Stimulated activated CD8-positive, alpha-beta memory T cell treated with anti-CD3 and anti-CD28 coated beads, Interleukin-2, amount 100 ng/mL, for 48 hours (primary cell): Measurements from ENCODE around the gene MSH3.
"Not testable (repeated sequence)": the region's sequence is repeated elsewhere in the genome, so short reads cannot be mapped to it uniquely, and the experiment has no call there.

Source experiments
- DNase-seq, 2 donors: peaks; one replicate each; pipeline ENCODE4 v3.0.0-alpha.2; 2020; ENCODE audit warnings: low read depth in 2 of 2

MSH3 gene

DNA sequence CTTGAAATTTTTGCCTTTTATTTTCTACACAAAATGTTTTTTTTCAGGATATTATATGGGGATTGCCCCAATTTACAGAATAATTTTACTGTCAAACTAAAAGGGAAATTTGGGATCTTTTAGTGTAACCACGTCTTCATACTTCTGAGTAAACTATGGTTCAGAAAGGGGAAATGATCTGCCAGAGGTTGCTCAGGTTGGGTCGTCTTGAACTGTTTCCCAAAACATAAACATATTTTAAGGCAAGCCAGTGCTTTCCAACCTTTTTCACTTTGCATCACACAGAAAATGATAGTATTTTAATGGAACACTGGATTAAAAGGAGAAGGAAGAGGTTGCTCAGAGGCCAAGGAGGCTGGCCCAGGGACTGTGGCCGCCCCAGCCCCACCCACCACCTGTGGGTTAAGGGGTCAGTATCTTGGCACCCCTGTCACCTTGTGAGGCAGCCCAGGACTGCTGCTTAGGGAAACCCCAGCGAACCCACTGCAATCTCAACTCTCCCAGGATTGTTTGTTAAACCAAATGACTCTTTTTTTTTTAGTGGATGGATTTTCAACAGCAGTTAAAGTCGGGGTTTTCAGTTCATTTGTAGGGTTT, 143.1 kb downstream of the MSH3 start:
- DNase-seq: no peak

DNA sequence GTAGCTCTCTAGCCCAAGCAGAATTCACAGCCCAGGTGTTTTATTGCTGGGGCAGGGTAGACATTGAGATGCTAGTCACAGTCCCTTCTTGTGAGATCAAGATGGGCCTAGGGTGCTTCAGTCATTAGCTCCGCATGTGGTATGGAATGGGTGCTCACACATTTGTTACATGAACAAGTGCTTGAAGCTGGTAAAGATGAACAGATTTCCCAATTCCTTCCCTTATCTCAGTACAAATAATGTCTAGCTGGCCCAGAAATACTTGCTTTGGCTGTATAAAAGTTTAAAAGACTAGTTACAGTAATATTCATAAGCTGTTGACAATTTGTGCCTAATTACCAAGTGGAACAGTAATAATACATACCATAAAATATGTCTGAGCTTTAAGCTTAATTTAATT, 143.7 kb downstream of the MSH3 start:
- no peak for DNase-seq

DNA sequence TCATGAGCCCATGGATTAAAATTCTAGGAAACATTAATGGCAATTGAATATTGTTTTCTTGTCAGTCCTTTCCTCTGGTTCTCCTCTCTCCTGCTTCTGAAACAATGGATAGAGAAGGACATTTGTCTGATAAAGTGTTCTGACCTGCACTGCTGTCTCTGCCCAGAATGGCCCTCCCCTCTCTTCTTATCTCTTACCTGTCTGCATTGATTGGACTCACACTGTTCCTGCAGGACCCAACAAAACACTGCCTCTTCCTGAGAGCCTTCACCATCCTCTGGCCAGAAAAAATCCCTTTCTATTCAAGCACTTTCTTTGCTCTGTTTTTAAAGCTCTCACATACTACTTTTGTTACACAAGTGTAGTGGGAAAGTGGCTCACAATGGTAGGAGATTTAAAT, 144.2 kb downstream of the MSH3 start:
- DNase-seq: no peak

DNA sequence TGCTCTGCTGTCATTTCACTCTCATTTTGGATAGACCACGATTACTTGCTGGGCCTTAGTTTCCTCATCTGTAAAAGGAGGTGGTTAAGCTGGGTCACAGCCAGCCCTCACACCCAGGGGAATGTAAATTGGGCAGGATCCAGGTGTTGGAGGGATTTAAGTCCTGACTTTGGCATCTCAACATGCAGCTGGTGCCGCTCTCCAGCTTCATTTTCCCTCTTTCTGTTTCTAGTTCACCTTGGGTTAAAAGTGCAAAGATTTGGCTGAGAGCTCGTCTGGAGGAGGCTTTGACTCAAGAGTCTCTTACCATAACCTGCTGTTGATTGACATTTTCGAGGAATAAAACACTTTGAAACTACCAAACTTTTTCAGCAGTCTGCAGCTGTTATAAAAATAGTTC, 144.6 kb downstream of the MSH3 start:
- DNase-seq: no peak

DNA sequence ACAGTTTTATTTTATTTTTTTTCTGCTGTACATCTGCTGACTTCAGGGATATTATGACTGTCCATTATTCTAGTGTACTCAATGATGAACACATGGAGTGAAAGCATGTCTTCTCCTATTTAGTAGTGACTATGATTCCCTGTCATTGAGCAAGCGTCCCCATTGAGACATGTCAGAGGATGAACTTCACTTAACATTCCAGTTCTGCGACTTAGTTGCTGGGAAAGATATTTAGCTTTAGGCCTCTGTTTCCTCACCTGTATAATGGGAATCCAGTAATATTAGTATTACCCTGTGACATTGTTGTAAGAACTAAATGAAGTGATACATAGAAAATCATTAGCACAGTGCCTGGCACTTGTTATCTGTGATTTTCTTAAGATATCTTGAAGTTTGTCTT, 145.1 kb downstream of the MSH3 start:
- no peak for DNase-seq

DNA sequence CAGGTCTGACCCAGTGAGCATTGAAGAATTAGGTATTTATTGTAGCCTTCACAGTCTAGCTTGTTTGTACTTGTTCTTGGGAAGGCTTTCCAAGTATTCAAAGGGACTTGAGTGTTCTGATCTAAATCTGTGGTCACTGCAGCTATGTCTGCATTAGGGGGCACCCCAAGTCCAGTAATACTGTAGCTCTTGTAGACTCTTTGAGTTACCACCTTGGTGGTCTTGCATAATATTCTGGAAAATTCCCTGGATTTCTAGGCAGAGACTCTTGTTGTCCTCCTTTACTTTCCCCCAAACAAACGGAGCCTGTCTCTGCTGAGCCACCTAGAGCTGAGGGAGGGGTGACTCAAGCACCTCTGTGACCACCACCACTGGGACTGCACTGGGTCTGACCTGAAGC, 149.9 kb downstream of the MSH3 start:
- DNase-seq: no peak

DNA sequence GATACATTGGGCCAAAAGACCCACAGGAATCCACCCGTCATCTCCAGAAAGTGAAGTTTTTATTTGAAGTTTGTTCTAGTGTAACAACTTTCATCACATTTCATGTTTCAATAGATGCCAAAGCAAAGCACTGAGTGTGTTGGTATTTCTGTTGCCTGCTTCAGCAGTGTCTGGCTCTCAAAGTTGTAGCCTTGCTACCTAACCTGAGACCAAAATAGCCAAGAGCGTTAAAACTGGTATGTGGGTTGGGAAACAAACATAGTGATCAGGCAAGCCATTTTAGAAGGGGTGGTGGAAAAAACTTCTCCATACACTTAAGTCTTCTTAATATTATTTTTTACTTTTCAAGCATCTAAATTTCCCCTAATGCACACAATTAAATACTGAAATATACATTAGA, 150.6 kb downstream of the MSH3 start:
- no peak for DNase-seq

DNA sequence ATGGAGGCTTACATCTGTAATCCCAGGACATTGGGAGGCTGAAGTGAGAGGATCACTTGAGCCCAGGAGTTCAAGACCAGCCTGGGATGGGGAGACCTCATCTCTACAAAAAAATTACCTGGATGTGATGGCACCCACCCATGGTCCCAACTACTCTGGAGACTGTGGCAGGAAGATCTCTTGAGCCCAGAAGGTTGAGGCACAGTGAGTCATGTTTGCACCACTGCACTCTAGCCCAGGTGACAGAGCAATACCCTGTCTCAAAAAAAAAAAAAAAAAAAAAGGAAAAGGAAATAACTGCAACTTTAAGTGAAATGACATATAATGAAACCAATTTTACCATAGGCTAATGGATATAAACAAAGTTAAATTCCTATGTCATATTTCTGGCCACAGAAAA, 152.5 kb downstream of the MSH3 start:
- DNase-seq: no peak

DNA sequence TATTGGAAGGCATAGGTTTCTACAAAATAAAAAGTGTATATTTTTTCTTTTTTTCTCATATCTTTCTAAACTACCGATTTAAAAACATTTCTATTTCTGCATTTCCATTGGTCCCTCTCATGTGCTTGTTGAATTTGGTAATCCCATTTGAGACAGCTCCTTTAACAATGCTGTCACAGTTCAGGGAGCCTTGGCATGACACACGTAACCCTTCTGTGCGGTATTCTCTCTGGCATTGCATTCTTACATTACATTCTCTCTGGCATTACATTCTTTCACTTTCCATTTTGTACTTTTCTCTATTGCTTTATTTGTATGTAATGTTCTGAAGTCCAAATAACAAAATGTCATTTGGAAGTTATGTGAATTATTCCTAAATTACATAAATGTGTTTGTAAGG, 155.0 kb downstream of the MSH3 start:
- no peak for DNase-seq

DNA sequence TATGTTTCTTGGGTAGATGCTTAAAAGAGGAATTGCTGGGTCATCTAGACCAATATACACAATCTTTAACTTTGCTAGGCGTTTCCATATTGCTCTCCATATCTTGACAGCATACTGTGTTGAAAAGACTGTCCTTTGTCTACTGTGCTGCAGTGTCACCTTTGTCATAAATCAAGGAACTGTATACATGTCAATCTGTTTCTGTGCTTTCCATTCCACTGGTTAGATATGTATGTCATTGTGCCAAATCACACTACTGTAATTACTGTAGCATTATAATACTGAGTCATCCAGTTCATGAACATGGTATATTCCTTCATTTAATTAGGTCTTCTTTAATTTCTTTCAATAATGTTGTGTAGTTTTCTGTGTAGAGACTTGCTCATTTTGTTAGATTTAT, 156.0 kb downstream of the MSH3 start:
- no peak for DNase-seq

DNA sequence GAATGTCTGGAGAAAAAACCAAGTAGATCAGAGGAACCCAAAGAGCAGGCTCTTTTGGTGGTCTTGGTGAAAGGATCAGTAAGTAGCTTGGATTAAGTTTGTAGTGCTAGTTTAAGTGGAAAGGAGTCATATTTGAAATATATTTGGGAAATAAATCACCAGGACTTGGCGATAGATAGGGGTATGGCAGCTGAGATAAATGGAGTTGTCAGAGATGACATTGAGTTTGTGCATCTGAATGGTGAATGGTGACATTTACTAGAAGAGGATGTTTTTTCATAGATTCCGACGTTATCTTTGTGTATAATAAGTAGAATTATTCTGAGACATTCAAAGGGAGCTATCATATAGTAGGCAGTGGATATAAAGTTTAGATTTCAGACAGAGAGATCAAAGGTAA, 162.1 kb downstream of the MSH3 start:
- no peak for DNase-seq

DNA sequence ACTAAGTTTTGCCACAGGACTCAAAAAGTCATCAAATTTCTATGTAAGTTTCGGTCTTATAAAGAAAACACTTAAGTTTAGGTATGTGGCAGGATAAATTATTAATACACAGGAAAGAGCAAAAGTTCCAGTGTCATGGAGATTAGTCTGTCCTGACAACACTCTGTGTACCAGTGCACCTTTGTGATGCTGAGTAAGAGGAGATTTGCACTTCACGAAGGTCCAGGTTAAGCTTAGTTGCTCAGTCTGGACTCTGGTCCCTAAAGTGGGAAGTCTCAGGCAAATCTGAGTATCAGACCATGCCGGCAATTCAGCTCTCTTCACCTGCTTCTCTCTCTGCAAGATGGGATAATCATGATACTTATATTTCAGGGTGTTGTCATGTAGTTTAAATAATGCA, 166.2 kb downstream of the MSH3 start:
- DNase-seq: no peak

DNA sequence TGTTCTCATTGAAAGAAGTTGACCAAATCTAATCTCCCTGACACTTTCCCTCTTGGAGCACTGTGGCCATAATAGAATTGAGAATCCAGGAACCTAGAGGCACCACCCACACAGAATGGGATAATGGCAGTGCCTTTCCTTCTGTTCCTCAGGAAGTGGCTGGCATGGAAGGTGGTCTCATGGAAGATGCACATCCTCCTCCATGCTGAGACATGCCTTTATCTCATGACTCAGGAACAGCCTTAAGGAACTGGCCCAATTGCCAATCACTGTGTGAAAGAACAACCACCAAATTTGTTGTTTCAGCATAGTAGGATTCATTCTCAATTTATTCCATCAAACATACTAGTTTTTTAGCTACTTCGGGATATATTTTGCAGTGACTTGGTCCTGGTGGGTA, 168.2 kb downstream of the MSH3 start:
- DNase-seq: no peak

DNA sequence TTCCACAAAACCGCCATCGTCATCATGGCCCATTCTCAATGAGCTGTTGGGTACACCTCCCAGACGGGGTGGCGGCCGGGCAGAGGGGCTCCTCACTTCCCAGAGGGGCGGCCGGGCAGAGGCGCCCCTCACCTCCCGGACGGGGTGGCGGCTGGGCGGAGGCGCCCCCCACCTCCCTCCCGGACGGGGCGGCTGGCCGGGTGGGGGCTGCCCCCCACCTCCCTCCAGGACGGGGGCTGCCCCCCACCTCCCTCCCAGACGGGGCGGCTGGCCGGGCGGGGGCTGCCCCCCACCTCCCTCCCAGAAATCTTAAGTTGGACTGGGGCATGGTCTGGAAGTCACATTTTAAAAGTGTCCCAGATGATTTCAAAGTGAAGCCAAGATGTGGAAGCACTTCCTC, 169.7 kb downstream of the MSH3 start:
- not testable (repeated sequence) for DNase-seq

DNA sequence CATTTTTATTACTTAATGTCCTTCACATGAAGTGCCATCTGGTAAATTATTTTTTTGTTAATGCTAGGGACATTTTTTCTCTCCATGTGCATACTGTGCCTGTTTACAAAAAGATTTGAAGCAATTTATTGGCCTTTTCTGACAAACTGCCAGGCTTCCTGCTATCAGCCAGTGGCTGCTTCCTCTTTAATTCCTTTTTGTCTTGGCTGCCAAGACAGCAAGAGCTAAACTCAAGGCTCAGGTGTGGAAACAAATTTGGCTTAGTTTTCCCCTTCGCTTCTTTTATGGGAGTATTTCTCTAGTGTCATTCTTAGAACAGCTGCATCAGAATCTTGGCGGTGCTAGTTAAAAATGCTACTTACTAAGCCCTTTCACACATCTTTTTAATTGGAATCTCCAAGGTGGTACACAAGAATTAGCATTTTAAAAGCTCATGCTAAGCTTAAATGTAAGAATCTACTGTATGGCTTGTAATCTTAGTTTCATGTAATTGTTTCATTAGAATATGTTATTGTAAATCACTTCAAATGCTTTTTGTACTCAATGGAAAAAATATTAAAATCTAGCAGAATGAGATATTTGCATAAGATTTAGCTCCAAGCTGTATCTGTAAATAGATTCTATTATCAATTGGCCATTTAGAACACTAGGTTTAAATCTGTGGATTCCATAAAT, 171.5 kb downstream of the MSH3 start:
- no peak for DNase-seq

DNA sequence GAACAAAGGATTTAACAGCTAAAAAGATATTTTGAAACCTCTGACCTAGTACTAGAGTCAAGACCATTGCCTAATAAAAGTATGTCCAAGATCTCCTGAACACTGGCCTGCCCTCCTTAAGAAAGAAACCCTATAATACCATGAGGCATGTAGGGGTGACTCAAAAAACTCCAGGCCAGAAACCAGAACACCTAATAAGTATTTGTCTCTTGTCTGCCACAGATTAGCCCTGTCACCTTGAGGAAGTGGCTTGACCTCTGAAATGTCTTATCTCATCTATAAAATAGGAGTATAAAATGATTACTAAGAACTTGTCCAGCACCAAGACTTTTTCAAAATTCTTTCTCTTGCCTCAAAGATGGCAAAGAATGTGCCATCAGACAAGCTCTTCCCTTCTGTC, 180.3 kb downstream of the MSH3 start:
- DNase-seq: no peak

DNA sequence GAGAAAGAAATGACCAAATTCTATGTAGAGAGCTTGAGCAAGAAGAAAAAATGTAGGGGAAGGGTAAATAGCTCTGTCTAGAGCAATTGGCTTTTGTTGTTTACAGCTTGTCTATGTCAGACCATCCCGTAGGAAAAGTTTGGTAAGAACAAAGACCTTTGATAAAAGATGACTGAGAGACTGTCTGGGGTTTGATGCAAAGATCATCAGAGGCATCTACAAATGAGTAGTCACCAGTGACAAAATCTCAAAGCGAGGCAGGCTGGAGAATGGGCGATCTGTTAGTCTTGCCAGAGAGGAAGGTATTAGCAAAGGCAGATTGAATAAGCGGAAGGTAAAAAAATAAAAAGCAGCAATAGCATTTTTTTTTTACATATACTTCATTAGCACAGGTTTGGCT, 180.7 kb downstream of the MSH3 start:
- DNase-seq: no peak

DNA sequence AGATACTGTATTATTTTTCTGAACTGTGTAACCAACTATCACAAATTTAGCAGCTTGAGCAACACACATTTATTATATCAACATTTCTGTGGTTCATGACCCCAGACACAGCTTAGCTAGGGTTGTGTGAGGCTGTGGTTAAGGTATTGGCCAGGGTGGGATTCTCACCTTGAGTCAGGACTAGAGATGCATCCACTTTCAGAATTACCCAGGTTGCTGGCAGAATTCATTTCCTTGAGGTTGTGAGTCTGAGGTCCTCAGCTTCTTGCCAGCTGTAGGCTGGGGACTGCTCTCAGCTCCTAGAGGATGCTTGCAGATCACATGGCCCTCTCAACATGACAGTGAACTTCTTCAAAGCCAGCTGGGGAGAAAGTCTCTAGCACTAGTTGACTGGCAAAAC, 183.2 kb downstream of the MSH3 start:
- DNase-seq: peak in 1 of 2 donors; percentile 8

DNA sequence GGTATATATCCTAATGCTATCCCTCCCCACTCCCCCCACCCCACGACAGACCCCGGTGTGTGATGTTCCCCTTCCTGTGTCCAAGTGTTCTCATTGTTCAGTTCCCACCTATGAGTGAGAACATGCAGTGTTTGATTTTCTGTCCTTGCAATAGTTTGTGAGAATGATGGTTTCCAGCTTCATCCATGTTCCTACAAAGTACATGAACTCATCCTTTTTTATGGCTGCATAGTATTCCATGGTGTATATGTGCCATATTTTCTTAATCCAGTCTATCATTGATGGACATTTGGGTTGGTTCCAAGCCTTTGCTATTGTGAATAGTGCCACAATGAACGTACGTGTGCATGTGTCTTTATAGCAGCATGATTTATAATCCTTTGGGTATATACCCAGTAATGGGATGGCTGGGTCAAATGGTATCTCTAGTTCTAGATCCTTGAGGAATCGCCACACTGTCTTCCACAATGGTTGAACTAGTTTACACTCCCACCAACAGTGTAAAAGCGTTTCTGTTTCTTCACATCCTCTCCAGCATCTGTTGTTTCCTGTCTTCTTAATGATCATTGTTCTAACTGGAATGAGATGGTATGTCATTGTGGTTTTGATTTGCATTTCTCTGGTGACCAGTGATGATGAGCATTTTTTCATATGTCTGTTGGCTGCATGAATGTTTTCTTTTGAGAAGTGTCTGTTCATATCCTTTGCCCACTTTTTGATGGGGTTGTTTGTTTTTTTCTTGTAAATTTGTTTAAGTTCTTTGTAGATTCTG, 186.8 kb downstream of the MSH3 start:
- DNase-seq: not testable (repeated sequence)

DNA sequence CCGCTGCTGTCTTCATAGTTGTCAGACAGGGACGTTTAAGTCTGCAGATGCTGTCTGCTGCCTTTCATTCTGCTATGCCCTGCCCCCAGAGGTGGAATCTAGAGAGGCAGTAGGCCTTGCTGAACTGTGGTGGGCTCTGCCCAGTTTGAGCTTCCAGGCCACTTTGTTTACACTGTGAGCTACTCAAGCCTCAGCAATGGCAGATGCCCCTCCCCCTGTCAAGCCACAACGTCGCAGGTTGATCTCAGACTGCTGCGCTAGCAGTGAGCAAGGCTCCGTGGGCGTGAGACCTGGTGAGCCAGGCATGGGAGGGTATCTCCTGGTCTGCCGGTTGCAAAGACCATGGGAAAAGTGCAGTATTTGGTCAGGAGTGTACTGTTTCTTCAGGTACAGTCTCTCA, 192.0 kb downstream of the MSH3 start:
- not testable (repeated sequence) for DNase-seq

DNA sequence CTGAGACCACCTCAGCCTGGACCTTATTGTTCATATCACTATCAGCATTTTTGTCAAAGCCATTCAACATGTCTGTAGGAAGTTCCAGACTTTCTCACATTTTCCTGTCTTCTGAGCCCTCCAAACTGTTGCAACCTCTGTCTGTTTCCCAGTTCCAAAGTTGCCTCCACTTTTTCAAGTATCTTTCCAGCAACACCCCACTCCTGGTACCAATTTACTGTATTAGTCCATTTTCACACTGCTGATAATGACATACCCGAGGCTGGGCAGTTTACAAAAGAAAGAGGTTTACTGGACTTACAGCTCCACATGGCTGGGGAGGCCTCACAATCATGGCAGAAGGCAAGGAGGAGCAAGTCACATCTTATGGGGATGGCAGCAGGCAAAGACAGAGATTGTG, 195.7 kb downstream of the MSH3 start:
- DNase-seq: not testable (repeated sequence)

DNA sequence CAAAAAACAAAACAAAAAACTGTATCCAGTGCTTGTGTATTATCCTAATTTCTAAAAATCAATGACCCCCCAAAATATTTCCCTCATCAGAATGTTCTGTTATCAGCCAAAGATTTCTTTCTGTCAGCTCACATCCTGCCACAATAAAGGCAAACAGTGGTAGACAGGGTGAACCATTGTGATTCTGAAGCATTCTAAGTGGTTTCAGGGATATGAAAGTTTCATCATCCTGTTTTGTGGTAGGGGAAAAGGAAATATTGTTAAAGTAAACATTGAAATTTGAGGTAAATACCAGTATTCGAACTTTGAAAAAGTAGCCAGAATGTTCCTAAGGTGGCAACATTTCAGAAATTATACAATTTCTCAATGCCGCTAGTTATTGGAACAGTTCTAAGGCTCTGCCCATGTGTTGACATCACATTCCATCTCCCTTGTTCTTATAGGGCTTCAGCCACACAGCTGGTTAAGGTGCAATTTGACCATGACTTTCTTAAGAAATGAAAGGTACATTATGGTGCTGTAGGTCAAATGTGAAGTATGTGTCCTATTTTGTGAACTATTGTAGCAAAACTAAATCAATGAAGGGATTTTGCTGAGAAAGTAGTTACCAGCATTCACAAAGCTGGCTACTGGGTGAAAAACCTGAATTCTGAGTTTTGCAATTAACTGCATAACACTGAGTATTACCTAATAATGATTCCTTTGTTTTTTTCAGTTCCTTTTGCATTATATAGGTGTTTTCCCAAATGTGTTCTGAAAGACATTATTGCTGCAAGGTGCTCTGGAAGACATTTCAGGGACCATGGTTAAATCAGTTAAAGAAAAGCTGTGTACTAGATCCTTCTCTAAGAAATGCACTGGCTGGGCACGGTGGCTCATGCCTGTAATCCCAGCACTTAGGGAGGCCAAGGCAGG, 198.1 kb downstream of the MSH3 start:
- DNase-seq: no peak
